Small intestine (tissue), 7 donors: Measurements from ENCODE around the gene CDK6. TPM values are rescaled to one million over a fixed set of nuclear protein-coding genes. Genes with fewer than 3 reads are reported as not detected.

Source experiments
- DNase-seq, 2 donors: peaks; one replicate each; pipeline versions ENCODE4 v3.0.0 to v3.0.0-alpha.2; 2013
- FAIRE-seq: peaks from 2 replicates; lab custom pipeline; 2012; peaks lifted over from hg19 to GRCh38; lab: Jason Lieb, UNC
- H3K27ac ChIP-seq, 3 donors: one replicate each; pipeline ENCODE4 v1.5.1; 2013; ENCODE audit warnings: low read length in 2 of 3, mild to moderate bottlenecking in 2 of 3, control low read depth in 1 of 3, inconsistent platforms in 1 of 3, low read depth in 1 of 3, moderate library complexity in 1 of 3
- H3K27me3 ChIP-seq, 3 donors: one replicate each; pipeline ENCODE4 v1.6.1; 2013; ENCODE audit warnings: low read length in 3 of 3, inconsistent platforms in 1 of 3; ENCODE audit not compliant: control insufficient read depth in 3 of 3, insufficient read depth in 3 of 3
- H3K36me3 ChIP-seq, 3 donors: one replicate each; pipeline ENCODE4 v1.6.1; 2013; ENCODE audit warnings: low read length in 3 of 3, inconsistent platforms in 1 of 3, low read depth in 1 of 3, mild to moderate bottlenecking in 1 of 3, moderate library complexity in 1 of 3; ENCODE audit not compliant: control insufficient read depth in 3 of 3, insufficient read depth in 2 of 3
- H3K4me1 ChIP-seq, 3 donors: one replicate each; pipeline ENCODE4 v1.6.1; 2013; ENCODE audit warnings: low read length in 2 of 3, inconsistent platforms in 1 of 3, low read depth in 1 of 3, mild to moderate bottlenecking in 1 of 3, moderate library complexity in 1 of 3; ENCODE audit not compliant: control insufficient read depth in 3 of 3, insufficient read depth in 2 of 3
- H3K4me3 ChIP-seq, 3 donors: one replicate each; pipeline ENCODE4 v1.5.1; 2013; ENCODE audit warnings: low read length in 3 of 3, control low read depth in 1 of 3, inconsistent platforms in 1 of 3, low read depth in 1 of 3, mild to moderate bottlenecking in 1 of 3, moderate library complexity in 1 of 3
- H3K9me3 ChIP-seq, 2 donors: one replicate each; pipeline ENCODE4 v1.6.1; 2013; ENCODE audit warnings: low read depth in 1 of 2, low read length in 1 of 2; ENCODE audit not compliant: control insufficient read depth in 2 of 2, insufficient read depth in 1 of 2
- WGBS, 3 donors: extraction: QIAGEN DNeasy Blood & Tissue Kit; methylation state at CpG; one replicate each; pipeline ENCODE4 v1.1.7; 2013; 5-methylcytosine and 5-hydroxymethylcytosine counted together
- polyA plus RNA-seq, 4 donors: library from polyadenylated mRNA; stranded (reverse) in 3 of 4; unstranded in 1 of 4; fragments of 200-250 nt in 3 of 4; fragments of 120-200 nt in 1 of 4; gene quantifications; one replicate each; pipeline versions ENCODE4 v1.2.1 to v1.2.3, GENCODE V29; 2013
- donor health status: healthy with polysubstance abuse.
- donor health status: control.
- donor health status: control.
- donor health status: Bipolar disorder and iron deficiency.
- donor health status: healthy.

Gene CDK6
- polyA plus RNA-seq, 4 donors = 1.6 to 28.0 (median 8.1) TPM

GRCh38 chr7:92754919-92755581 is 81.3 kb downstream of the CDK6 start:
- WGBS, 3 donors = 56 to 82% (median 79%) methylated on average over 9 of the region's 9 CpGs
- no peaks in the 10 kb centered on the region for H3K27me3 ChIP-seq

DNA sequence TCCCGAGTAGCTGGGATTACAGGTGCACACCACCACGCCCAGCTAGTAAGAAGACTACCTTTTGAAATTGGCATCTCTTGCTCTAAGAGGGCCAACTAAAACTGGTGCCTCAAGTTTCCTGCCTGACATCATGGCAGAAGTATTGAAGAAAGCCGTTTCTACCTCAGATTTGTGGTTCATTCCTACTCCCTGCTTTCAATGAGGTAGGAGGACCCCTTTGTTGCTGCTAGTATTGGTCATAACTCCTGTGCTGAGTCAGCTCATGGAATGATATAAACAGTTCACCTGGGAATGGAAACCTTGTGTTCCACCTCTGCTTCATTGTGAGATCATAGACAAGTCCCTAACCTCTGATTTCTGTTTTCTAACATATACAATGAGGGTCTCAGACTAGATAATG is 82.8 kb downstream of the CDK6 start:
- no peak for FAIRE-seq
- DNase-seq = no peak
- Histone ChIP-seq H3K9me3 (no peaks in the 10 kb centered on the region), H3K27ac (no peak overlapping the region), H3K36me3 (peaks cover 0 to 4% (median 0%) of the 10 kb centered on the region in 3 donors), H3K4me1 (peaks cover 0 to 3% (median 0%) of the 10 kb centered on the region in 3 donors), H3K4me3 (no peak overlapping the region), H3K27me3 (no peaks in the 10 kb centered on the region)
- 72 to 85% (median 84%) methylated on average over 3 of the region's 3 CpGs for WGBS, 3 donors

More at GRCh38 chr7:92754919-92755581, 81.3 kb downstream of the CDK6 start:
- FAIRE-seq = no peak
- no peaks in the 10 kb centered on the region for H3K9me3 ChIP-seq
- H3K4me1 ChIP-seq = peaks cover 0 to 3% (median 0%) of the 10 kb centered on the region in 3 donors
- no peak overlapping the region for H3K4me3 ChIP-seq
- no peak overlapping the region for H3K27ac ChIP-seq
- peaks cover 0 to 4% (median 0%) of the 10 kb centered on the region in 3 donors for H3K36me3 ChIP-seq
- no peak for DNase-seq

DNA sequence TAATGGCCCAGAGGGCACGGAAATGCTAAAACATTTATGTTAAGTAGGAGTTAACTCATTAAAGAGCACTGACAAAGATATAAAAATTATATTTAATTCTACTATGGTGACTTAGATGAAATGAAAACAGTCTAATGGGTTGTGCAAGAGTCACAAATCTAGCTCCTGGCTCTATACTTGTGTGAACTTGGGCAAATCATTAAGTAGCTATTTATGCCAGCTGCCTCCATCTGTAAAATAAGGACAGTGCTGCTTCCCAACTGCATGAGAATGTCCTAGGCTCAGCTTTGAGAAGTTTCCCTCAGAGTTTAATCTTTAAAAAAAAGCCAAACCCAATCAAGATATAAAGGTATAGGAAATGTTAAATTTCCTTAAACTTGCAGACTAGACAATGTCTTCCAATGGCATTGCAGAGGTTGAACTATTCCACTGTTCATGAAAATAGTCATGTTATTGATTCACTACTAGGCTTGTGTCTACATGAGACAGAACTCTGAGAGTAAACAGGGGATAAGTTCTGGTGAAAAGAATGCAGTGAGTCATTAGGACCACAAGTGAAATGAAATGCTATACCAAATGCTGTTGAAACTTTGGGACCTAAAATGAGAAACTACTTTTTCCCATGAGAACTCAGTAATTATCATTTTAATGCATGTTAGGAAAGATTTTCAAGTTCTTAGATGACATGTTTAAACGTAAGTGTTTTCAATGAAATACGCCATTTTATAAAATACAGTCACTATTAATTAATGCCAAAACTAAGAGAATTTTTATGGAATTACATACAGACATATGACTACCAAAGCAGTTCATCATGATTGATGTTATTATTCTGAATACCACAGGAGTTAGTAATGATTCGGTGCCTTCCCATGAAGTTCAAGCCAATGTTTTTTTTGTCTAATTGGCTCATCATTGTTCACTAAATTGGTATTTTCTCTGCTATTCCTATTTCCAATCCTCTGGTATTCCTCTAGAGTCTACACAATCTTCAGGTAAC is 84.2 kb downstream of the CDK6 start:
- Histone ChIP-seq H3K27ac (no peak overlapping the region), H3K9me3 (no peaks in the 10 kb centered on the region), H3K27me3 (no peaks in the 10 kb centered on the region), H3K36me3 (peaks cover 0 to 4% (median 0%) of the 10 kb centered on the region in 3 donors), H3K4me3 (no peak overlapping the region), H3K4me1 (peaks cover 0 to 3% (median 0%) of the 10 kb centered on the region in 3 donors)
- FAIRE-seq (no peak), DNase-seq (no peak)
- WGBS, 3 donors = 79 to 89% (median 89%) methylated on average over 4 of the region's 4 CpGs

GRCh38 chr7:92750946-92751345 is 85.4 kb downstream of the CDK6 start:
- Histone ChIP-seq H3K4me3 (no peak overlapping the region), H3K4me1 (peaks cover 0 to 3% (median 0%) of the 10 kb centered on the region in 3 donors), H3K36me3 (peaks cover 0 to 4% (median 0%) of the 10 kb centered on the region in 3 donors), H3K27me3 (no peaks in the 10 kb centered on the region), H3K9me3 (no peaks in the 10 kb centered on the region), H3K27ac (no peak overlapping the region)
- DNase-seq (no peak), FAIRE-seq (no peak)
- 80 to 92% (median 89%) methylated on average over 6 of the region's 6 CpGs for WGBS, 3 donors

GRCh38 chr7:92750447-92750839 is 85.9 kb downstream of the CDK6 start:
- H3K4me3 ChIP-seq = no peak overlapping the region
- 77 to 88% (median 81%) methylated on average over 4 of the region's 4 CpGs for WGBS, 3 donors
- peaks cover 0 to 4% (median 0%) of the 10 kb centered on the region in 3 donors for H3K36me3 ChIP-seq
- H3K9me3 ChIP-seq = no peaks in the 10 kb centered on the region
- H3K4me1 ChIP-seq = peaks cover 0 to 3% (median 0%) of the 10 kb centered on the region in 3 donors
- no peak overlapping the region for H3K27ac ChIP-seq
- FAIRE-seq = no peak
- no peak for DNase-seq
- no peaks in the 10 kb centered on the region for H3K27me3 ChIP-seq

- DNase-seq (peak; percentile 27 to 33), FAIRE-seq (no peak)
- no peak overlapping the region for H3K4me3 ChIP-seq
- H3K9me3 ChIP-seq = no peaks in the 10 kb centered on the region
- H3K4me1 ChIP-seq = peaks cover 0 to 3% (median 0%) of the 10 kb centered on the region in 3 donors
- H3K27me3 ChIP-seq = no peaks in the 10 kb centered on the region
- peaks cover 0 to under 1% (median 0%) of the 10 kb centered on the region in 3 donors for H3K36me3 ChIP-seq
- WGBS, 3 donors = 74 to 80% (median 78%) methylated on average over 2 of the region's 2 CpGs
- no peak overlapping the region for H3K27ac ChIP-seq
Measured at GRCh38 chr7:92749832-92750446, 86.4 kb downstream of the CDK6 start.

GRCh38 chr7:92749327-92749755 is 87.0 kb downstream of the CDK6 start:
- DNase-seq = no peak
- Histone ChIP-seq H3K4me1 (peaks cover 0 to 3% (median 0%) of the 10 kb centered on the region in 3 donors), H3K4me3 (no peak overlapping the region), H3K27me3 (no peaks in the 10 kb centered on the region), H3K36me3 (no peaks in the 10 kb centered on the region), H3K9me3 (no peaks in the 10 kb centered on the region), H3K27ac (no peak overlapping the region)
- no peak for FAIRE-seq

GRCh38 chr7:92748495-92748894 is 87.9 kb downstream of the CDK6 start:
- no peaks in the 10 kb centered on the region for H3K9me3 ChIP-seq
- H3K27ac ChIP-seq = no peak overlapping the region
- peaks cover 0 to 3% (median 0%) of the 10 kb centered on the region in 3 donors for H3K4me1 ChIP-seq
- H3K4me3 ChIP-seq = no peak overlapping the region
- H3K27me3 ChIP-seq = no peaks in the 10 kb centered on the region
- DNase-seq = no peak
- no peaks in the 10 kb centered on the region for H3K36me3 ChIP-seq
- no peak for FAIRE-seq
